Measurements from ENCODE around the gene IL17RD.

Gene IL17RD

GRCh38 chr3:57064001-57064400, 101.2 kb downstream of the IL17RD start:
- no peak for DNase-seq

- DNase-seq: no peak
Measured at GRCh38 chr3:57063032-57063431, 102.1 kb downstream of the IL17RD start.

- DNase-seq: no peak
Measured at GRCh38 chr3:57062101-57062631, 103.0 kb downstream of the IL17RD start.

GRCh38 chr3:57061556-57061955, 103.6 kb downstream of the IL17RD start:
- DNase-seq: no peak

- no peak for DNase-seq
Measured at GRCh38 chr3:57060089-57060821, 104.9 kb downstream of the IL17RD start, which contains the start of gene SPATA12. TSS of gene SPATA12 (plus strand) at chr3:57060664. CDS start at chr3:57073695, 13,031 bp downstream.

GRCh38 chr3:57059411-57059810, 105.7 kb downstream of the IL17RD start:
- no peak for DNase-seq

GRCh38 chr3:57057351-57057750, 107.8 kb downstream of the IL17RD start:
- no peak for DNase-seq

- no peak for DNase-seq
Measured at GRCh38 chr3:57053122-57053521, 112.0 kb downstream of the IL17RD start.

GRCh38 chr3:57052662-57053061, 112.5 kb downstream of the IL17RD start:
- no peak for DNase-seq

GRCh38 chr3:57048728-57049127, 116.4 kb downstream of the IL17RD start:
- DNase-seq: peak; percentile 44

GRCh38 chr3:57048052-57048671, 117.0 kb downstream of the IL17RD start:
- DNase-seq: peak; percentile 54

- DNase-seq: no peak
Measured at GRCh38 chr3:57046101-57046765, 118.9 kb downstream of the IL17RD start.

- no peak for DNase-seq
Measured at GRCh38 chr3:57043518-57043917, 121.6 kb downstream of the IL17RD start.

GRCh38 chr3:57041674-57042073, 123.5 kb downstream of the IL17RD start:
- no peak for DNase-seq

All from NCI-H2171 (cell line).